NCI-H146 (cell line): ENCODE results near the gene PFDN4.

Experiments
- DNase-seq: peaks from one replicate; lab custom pipeline; 2025; lab: John Stamatoyannopoulos, UW

The PFDN4 gene

DNA sequence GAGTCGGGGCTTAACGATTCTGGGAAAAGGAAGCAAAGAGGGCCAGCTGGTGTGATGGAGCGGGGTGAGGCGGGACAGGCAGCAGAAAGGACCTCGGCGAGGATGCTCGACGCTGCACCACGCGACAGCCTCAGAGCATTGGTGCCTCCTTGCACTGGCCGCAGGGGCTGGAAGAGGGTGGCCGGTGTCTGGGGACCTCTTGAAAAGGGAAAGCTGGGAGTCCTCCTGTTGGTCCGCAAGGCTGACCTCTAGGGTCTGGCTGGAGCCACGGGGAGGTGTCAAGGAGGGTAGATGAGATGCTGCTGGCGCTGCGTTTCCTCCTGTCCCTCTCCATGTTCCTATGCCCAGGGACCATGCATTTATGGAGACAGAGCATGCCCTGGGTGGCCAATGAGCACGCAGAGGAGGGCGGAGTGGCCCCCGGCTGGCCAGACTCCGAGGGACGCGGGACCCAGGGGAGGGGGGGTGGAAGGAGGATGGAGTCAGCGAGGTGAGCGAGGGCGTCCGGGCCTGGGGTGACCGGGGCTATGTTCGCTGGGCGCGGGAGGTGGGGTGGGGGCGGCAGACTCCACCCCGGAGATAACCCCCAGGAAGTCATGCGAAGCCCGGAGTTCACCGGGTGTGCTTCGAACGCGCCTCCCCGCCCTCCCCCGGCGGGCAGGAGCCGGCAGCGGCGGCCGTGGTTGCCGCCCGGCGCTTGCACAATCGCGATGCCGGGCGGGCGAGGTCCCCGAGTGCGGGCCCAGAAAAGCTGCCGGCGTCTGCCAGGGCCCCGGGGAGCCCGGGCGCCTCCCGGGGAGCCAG, 34.0 kb upstream of the PFDN4 start, which contains the start of gene CYP24A1:
Gene CYP24A1 (minus strand): TSS at position 334 of the 804 bp plus-strand sequence. CDS start 407 bp downstream, outside the sequence.
- DNase-seq, result no peak

DNA sequence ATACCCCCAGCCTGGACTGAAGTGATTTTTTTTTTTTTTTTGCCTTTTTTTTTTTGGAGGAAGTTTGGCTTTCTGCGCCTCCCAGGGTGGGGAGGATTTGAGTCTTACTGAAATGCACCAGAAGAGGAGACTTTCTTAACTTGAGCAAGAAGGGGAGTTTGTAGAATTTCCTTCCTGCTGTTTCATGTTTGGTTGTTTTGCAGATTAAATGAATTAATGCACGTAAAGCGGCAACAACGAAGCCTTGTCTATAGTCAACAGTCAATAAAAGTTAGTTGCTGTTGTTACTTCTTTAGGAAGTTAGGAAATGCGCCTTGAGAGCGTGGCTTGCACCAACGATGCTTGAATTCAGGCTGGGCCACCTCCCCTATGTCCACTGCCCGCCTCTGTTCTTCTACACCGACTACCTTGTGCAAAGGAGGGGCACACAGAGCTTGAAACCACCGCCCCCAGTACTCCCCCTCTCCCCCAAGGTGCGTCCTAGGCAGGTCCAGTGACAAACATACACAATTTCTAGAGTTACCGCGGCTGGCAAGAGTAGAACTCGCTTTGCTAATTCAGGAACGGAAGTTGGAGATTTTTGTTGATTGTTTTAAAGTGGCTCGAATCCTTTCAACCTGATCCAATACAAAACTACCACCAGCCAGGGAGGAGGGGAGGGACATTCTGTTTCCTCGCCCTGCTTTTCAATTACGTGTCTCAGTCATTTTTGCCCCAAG, 33.3 kb upstream of the PFDN4 start:
- DNase-seq, result no peak

DNA sequence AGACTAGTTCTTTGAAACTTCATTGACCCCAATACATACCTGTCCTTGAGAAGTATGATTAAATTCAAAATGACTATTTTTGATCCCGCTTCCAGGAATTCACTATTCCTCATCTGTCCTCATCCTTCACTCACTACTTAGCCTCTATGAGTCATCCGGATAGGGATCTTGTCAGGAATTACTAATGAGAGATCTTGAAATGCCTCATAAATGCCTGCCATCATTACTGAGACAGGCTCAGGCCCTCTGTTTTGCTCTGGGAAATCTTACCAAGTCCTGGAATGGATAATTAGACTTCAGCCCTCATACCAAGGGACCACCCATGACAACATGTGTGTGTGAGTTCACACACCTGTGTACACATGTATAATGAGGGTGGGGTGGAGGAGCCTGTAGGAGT, 31.3 kb upstream of the PFDN4 start:
- no peak for DNase-seq

- DNase-seq, result no peak
Observed at GRCh38 chr20:54177378-54177777, 30.5 kb upstream of the PFDN4 start.

DNA sequence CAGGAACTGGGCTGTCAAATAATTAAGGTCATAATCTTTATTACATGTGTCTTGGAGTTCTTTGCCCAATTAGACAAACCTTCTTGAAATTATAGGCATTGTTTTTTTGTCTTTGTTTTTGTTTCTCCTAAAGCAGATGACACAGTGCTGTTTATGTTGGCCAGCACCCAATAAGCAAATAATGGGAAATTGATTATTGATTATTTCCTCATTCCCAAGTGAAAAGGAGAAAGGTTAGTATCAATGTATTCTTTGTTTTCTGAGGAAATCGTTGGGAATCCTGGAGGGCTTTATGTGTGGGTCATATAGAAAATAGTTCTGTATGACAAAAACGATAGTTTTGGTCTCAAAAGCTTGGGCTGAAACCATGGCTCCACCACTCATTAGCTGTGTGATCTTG, 29.6 kb upstream of the PFDN4 start:
- no peak for DNase-seq

DNA sequence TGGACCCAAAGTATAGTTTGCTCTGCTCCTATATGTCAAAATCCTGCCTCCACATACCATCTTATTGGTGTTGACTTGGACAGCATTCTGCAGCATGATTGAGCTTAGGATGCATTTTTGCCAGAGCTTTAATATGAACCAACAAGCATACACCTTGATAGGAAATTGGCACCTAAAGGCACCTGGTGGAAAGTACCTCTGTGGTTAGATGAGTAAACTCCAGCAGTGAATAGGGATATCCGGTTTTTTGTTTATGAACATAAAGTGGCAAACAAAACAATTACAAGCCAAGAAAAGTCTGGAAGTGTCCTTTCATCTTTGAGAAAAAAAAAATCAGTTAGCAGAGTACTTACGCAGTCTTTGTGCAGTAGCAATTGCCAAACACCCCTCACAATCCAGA, 27.9 kb upstream of the PFDN4 start:
- DNase-seq, result no peak

DNA sequence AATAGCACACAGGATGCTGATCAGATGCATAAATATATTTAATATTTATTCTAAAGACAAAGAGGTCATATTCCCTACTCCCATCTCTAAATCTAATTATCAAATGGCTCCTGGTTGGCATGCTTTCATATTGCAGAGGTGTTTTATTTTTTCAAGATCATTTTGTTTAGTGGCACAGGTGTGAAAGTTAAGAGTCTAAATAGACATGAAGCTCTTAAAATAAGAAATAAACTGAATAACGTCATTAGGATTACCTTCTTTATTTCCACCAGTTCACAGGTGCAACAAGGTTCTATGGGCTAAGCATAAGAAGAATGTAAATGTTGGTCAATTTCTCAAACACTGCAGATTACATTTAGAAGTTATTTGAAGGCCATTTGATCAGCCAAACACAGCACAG, 27.0 kb upstream of the PFDN4 start:
- no peak for DNase-seq

DNA sequence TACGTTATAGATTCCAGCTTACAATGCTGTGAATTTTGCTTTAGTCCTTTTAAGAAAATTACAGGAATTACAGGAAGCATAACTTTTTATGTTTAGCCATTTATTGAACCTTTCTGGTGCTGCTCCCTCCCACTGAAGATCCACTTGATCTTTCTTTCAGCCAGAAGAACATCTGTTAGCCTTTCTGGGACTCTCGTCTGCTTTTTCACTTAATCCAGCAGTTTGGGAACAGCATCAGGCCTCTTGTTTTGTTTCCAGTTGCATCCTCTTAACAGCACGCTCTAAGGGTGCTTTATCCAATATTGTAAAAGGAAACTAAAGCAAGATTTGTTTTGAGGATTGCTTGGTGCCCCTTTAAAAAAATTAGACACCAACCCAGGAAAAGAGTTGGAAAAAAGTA, 23.8 kb upstream of the PFDN4 start:
- no peak for DNase-seq

- DNase-seq, result no peak
Observed at GRCh38 chr20:54184904-54185626, 22.8 kb upstream of the PFDN4 start.

- no peak for DNase-seq
Observed at GRCh38 chr20:54188132-54188849, 19.6 kb upstream of the PFDN4 start.

- DNase-seq, result no peak
Observed at GRCh38 chr20:54189630-54190029, 18.3 kb upstream of the PFDN4 start.

- DNase-seq, result no peak
Observed at GRCh38 chr20:54190217-54190616, 17.7 kb upstream of the PFDN4 start.

GRCh38 chr20:54193817-54194216, 14.1 kb upstream of the PFDN4 start:
- no peak for DNase-seq

- no peak for DNase-seq
Observed at GRCh38 chr20:54194724-54195438, 13.0 kb upstream of the PFDN4 start.

GRCh38 chr20:54195483-54196472, 12.1 kb upstream of the PFDN4 start:
- DNase-seq, result no peak

DNA sequence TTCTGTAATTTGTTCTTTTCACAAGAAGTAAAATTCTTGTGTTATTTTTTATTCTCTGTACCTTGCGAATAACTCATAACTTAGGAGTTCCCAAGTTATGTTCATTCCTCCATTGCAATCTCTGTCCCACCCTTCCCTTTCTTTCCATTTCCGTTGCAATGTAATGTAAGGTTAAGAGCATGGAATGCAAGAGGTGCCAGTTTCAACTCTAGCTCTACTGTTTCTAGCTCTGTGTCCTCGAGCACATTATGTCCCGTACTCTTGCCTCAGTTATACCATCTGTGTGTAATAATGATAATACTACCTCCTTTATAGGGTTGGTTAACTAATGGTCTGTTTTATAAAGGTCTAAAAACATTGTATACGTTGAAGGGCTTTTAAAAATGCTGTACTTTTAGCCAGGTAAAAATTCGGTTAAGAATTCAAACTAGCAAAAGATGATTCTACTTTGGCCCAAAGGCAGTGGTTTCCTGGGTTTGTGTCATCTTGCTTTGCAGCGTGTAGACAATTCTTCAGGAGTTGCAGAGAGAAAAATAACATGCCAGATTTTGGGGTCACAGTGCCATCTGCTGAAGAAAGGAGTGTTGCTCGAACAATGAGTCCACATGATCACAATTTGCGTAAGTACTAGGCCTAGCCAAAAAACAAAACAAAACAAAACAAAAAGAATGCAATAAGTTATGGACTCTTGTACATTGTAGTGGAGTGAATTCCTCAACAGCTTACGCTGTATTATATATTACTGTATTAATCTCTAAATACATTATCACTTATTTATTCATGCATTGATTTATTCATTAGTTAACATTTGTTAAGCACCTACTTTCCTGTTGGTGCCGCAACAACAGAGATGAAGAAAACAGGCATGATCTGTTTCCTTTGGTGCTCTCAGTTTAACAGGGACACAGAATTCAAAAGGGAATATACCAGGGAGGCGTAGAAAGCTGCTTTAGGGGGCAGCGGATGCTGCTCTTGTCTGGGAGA, 10.0 kb upstream of the PFDN4 start:
- DNase-seq, result no peak

GRCh38 chr20:54199283-54199682, 8.6 kb upstream of the PFDN4 start:
- DNase-seq, result no peak

- peak; percentile 43 for DNase-seq
Observed at GRCh38 chr20:54199721-54200176, 8.1 kb upstream of the PFDN4 start.
